ENCODE results near the gene INTS3. TPM values are rescaled to one million over a fixed set of nuclear protein-coding genes. Genes with fewer than 3 reads are reported as not detected.

The INTS3 gene
- total and polyA plus RNA-seq, 9 of the 15 experiments (the other 6 are each of a cell fraction or from before 2014, with no cell fraction given): 6.3 to 24.1 (median 14.3) TPM

DNA sequence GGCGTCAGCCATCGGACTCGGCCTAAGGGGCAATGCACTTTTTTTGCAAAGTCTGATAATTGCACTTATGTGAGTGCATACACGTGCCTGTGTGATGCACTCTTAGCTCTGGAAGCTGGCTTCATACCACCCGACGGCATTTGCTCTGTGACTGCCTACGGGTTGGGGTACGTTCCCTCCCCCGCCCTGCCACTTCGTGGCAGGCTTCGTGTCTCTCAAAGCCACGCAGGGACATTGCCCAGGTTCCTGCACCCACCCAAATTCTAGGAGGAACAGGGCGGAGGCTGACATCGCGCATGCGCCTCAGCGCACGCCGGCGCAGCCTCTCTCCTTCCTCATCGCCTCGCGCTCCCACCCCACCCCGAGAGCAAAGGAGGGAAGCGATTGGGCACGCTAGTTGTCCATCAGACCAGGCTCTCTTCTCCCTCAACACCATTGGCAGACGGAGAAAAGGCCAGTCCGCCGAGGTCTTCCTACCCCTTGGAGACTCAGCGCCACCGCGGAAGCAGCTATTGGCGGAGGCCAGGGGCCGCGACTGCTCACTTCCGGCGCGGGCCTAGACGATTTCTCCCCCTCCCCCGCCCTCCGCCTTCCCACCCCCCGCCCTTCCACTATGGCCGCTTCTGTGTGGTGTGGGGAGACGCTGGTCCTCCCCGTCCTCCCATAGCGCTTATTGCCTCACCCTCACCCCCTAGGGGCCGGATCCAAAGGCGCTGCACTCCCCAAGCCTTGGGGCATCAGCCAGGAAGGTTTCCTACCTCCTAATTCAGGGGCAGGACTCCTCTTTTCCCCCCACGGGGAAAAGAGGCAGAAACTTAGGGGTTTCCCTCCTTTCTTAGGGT, at the start of gene INTS3 (continued):
- TF ChIP-seq IRF2 (CRISPR knock-in tag; IDR thresholded peaks at IDR 0.05) (no peak), ZBTB33 (CRISPR knock-in tag; IDR thresholded peaks at IDR 0.05) (peak; percentile 51; the same call in 1 of the 2 replicates), NONO (IDR thresholded peaks at IDR 0.05; ENCODE audit: low read depth in 2 of 2, low read length in 1 of 2) (no peak), VEZF1 (CRISPR knock-in tag; IDR thresholded peaks at IDR 0.05) (peak; percentile 99), SP2 (IDR thresholded peaks at IDR 0.05; ENCODE audit: extremely low read depth, low read depth, low read length, poor library complexity, severe bottlenecking) (peak; percentile 85), ZSCAN29 (IDR thresholded peaks at IDR 0.05) (no peak), ZKSCAN3 (CRISPR knock-in tag; IDR thresholded peaks at IDR 0.05) (no peak), BRD4 (IDR thresholded peaks at IDR 0.05) (peak; percentile 68; the same call in 1 of the 2 replicates), RBM25 (IDR thresholded peaks at IDR 0.05; ENCODE audit: low read depth, low read length, severe bottlenecking) (peak; percentile 87), TAF9B (IDR thresholded peaks at IDR 0.05; ENCODE audit: partially characterized antibody) (peak; percentile 58), MIER1 (IDR thresholded peaks at IDR 0.05; ENCODE audit: low read depth) (no peak), POLR2A (conservative IDR thresholded peaks at IDR 0.05) (peak; percentile 78), GTF2B (IDR thresholded peaks at IDR 0.05; ENCODE audit: extremely low read depth, insufficient read length) (no peak), TCF3 (CRISPR knock-in tag; IDR thresholded peaks at IDR 0.05) (no peak), FOXK2 (conservative IDR thresholded peaks at IDR 0.05 in 1 of 2, IDR thresholded peaks at IDR 0.05 in 1 of 2; ENCODE audit: low read depth in 2 of 2) (no peak; a peak in 1 of 4 replicates), PHF20 (IDR thresholded peaks at IDR 0.05; ENCODE audit: partially characterized antibody) (peak; percentile 47), RFX5 (IDR thresholded peaks at IDR 0.05; ENCODE audit: low read depth, low read length) (no peak), ZNF780A (CRISPR knock-in tag; IDR thresholded peaks at IDR 0.05) (no peak), ARNT (IDR thresholded peaks at IDR 0.05) (no peak), ZNF699 (CRISPR knock-in tag; IDR thresholded peaks at IDR 0.05; ENCODE audit: insufficient replicate concordance) (no peak), MTA1 (IDR thresholded peaks at IDR 0.05; ENCODE audit: borderline replicate concordance) (peak; percentile 62; the same call in 1 of the 2 replicates)
- TF ChIP-seq, protein P1, sequence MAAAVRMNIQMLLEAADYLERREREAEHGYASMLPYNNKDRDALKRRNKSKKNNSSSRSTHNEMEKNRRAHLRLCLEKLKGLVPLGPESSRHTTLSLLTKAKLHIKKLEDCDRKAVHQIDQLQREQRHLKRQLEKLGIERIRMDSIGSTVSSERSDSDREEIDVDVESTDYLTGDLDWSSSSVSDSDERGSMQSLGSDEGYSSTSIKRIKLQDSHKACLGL (CRISPR knock-in tag; IDR thresholded peaks at IDR 0.05; ENCODE audit: borderline replicate concordance, poor library complexity, severe bottlenecking): no peak
- TF ChIP-seq, protein P2, sequence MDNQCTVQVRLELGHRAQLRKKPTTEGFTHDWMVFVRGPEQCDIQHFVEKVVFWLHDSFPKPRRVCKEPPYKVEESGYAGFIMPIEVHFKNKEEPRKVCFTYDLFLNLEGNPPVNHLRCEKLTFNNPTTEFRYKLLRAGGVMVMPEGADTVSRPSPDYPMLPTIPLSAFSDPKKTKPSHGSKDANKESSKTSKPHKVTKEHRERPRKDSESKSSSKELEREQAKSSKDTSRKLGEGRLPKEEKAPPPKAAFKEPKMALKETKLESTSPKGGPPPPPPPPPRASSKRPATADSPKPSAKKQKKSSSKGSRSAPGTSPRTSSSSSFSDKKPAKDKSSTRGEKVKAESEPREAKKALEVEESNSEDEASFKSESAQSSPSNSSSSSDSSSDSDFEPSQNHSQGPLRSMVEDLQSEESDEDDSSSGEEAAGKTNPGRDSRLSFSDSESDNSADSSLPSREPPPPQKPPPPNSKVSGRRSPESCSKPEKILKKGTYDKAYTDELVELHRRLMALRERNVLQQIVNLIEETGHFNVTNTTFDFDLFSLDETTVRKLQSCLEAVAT (IDR thresholded peaks at IDR 0.05): no peak

Data from K562 (cell line).